Chondrocyte (in vitro differentiated cells): ENCODE measurements around the gene MRPL11. TPM values are rescaled to one million over a fixed set of nuclear protein-coding genes. Genes with fewer than 3 reads are reported as not detected.

ENCODE experiments used
- DNase-seq: peaks from one replicate; pipeline ENCODE4 v3.0.0; 2021; ENCODE audit warnings: mixed read lengths, low spot score
- H3K27ac Mint-ChIP-seq: one replicate; pipeline ENCODE4 v1.8.0; 2021; ENCODE audit warnings: mild to moderate bottlenecking, moderate library complexity, mixed read lengths; ENCODE audit not compliant: unreplicated experiment
- H3K27me3 Mint-ChIP-seq: 2 replicates; pipeline ENCODE4 v1.8.0; 2021; ENCODE audit warnings: low read depth, mixed read lengths
- H3K36me3 Mint-ChIP-seq: 2 replicates; pipeline ENCODE4 v1.8.0; 2021; ENCODE audit warnings: low read depth, mixed read lengths
- H3K4me1 Mint-ChIP-seq: 2 replicates; pipeline ENCODE4 v1.8.0; 2021; ENCODE audit warnings: low read depth, mild to moderate bottlenecking, mixed read lengths
- H3K4me3 Mint-ChIP-seq: one replicate; pipeline ENCODE4 v1.8.0; 2021; ENCODE audit warnings: mild to moderate bottlenecking, moderate library complexity, mixed read lengths; ENCODE audit not compliant: unreplicated experiment
- H3K9me3 Mint-ChIP-seq: 2 replicates; pipeline ENCODE4 v1.8.0; 2021; ENCODE audit warnings: low read depth, mixed read lengths
- CTCF ChIP-seq: fragments of 200-600 bp; sonication (generic); IDR thresholded peaks from 2 replicates; pipeline ENCODE4 v1.5.0; 2021; ENCODE audit warnings: antibody characterized with exemption, mild to moderate bottlenecking, moderate library complexity
- total RNA-seq: library from RNA; stranded (reverse); gene quantifications from 3 replicates; pipeline ENCODE4 v1.2.1, GENCODE V29; 2021

MRPL11 gene
- total RNA-seq, 1 donor from 2014 or later: 30.9 TPM

GRCh38 chr11:66478729-66479393 lies 40.2 kb upstream of the MRPL11 start:
- H3K27me3 Mint-ChIP-seq: no peaks in the 10 kb centered on the region
- H3K9me3 Mint-ChIP-seq: no peaks in the 10 kb centered on the region
- no peaks in the 10 kb centered on the region for H3K36me3 Mint-ChIP-seq
- H3K4me1 Mint-ChIP-seq: peaks cover 18% of the 10 kb centered on the region
- peak overlapping the region; percentile 95 for H3K27ac Mint-ChIP-seq
- TF ChIP-seq CTCF: peak; percentile 85
- peak overlapping the region; percentile 99 for H3K4me3 Mint-ChIP-seq
- no peak for DNase-seq

DNA sequence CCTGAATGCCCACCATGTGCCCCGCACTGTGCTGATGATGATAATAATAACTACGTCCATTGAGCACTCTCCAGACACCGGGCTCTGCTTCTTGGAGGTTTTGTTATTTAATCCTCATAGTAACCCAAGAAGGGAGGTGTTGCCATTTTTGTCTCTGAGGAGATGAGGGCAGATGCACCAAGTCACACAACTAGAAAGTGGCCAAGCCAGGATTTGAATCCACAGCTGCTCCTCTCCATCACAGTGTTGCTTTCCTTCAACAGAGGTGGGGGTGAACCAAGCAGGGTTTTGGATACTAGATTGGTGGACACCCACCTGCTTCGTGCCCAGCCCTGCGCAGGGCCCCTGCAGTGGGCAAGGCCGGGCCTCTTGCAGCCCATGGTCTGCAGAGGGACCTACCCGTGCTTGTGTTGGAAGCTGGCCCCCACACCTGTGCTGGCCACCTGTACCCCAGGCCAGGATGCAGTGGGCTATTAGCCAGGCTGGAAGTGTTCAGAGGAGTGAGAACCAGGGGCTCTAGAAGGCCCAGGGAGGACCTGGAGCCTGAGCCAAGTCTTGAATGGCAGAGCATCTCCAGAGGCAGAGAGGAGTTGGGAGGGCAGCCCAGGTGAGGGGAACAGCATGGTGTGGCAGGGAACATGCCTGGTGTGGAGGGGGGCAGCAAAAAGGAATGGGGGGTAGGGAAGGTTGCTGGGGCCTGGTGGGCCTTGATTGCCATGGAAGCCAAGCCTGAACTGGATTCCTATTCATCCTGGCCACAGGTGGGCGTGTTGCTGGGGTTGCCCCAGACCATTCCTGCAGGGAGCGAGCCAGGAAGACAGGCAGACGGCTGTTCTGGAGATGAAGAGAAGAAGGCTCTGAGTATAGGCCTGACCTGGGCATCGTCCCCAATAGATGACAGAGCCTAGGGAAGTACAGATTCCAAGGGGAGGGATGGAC lies 38.9 kb upstream of the MRPL11 start:
- Mint-ChIP-seq H3K4me1 (peaks cover 18% of the 10 kb centered on the region), H3K9me3 (no peaks in the 10 kb centered on the region), H3K36me3 (no peaks in the 10 kb centered on the region), H3K4me3 (no peak overlapping the region), H3K27me3 (no peaks in the 10 kb centered on the region), H3K27ac (peak overlapping the region; percentile 17)
- no peak for DNase-seq
- TF ChIP-seq CTCF: no peak

GRCh38 chr11:66476841-66477251 lies 38.2 kb upstream of the MRPL11 start:
- no peaks in the 10 kb centered on the region for H3K9me3 Mint-ChIP-seq
- TF ChIP-seq CTCF: no peak
- H3K4me3 Mint-ChIP-seq: no peak overlapping the region
- no peaks in the 10 kb centered on the region for H3K36me3 Mint-ChIP-seq
- H3K27ac Mint-ChIP-seq: no peak overlapping the region
- no peak for DNase-seq
- no peaks in the 10 kb centered on the region for H3K27me3 Mint-ChIP-seq
- H3K4me1 Mint-ChIP-seq: peaks cover 18% of the 10 kb centered on the region

DNA sequence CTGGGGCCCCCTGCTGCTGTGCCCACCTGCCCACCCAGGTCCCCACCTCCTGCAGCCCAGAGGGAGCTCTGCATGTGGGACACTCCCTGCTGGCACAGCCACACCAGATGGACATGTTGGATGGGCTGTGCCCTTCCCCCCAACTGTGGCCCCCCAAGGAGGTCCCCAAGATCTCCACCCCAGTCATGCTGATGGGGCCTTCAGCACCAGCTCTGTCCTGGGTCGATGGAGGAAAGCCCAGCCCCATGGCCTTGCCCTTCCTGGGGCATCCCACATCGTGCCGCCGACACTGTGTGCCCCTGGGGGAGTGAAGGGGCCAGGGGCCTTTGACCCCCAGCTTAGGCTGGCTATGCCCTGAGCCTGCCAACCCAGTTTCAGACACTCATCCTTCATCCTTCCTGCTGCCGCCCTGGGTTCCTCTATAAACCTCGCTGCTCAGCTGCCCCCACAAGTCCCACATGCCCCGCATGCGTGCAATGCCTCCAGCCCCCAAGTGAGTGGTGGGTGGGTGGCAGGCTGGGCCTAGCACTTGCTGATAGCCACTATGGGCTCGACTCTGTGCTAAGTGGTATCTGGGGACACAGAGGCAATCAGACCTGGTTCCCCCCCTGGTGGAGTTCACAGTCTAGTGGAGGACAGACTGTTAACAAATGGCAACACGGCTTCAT lies 37.7 kb upstream of the MRPL11 start:
- peaks cover 18% of the 10 kb centered on the region for H3K4me1 Mint-ChIP-seq
- no peaks in the 10 kb centered on the region for H3K9me3 Mint-ChIP-seq
- TF ChIP-seq CTCF: no peak
- H3K4me3 Mint-ChIP-seq: no peak overlapping the region
- H3K36me3 Mint-ChIP-seq: no peaks in the 10 kb centered on the region
- H3K27me3 Mint-ChIP-seq: no peaks in the 10 kb centered on the region
- DNase-seq: no peak
- H3K27ac Mint-ChIP-seq: no peak overlapping the region
